A549 (cell line): ENCODE data around the gene MGAT5.

Experiments used
- GATA3 ChIP-seq: IDR thresholded peaks from 2 replicates; pipeline ENCODE4 v1.6.1; 2012; ENCODE audit warnings: borderline replicate concordance
- HDAC2 ChIP-seq: fragments of 200-600 bp; sonication (generic); IDR thresholded peaks from 2 replicates; pipeline ENCODE4 v1.6.1; 2016
- JUN ChIP-seq, 2 experiments: fragments of >200 bp; sonication (Bioruptor Twin); formaldehyde crosslinking; IDR thresholded peaks; 2 replicates in 1 of 2; 3 replicates in 1 of 2; pipeline ENCODE4 v1.6.1; 2016 to 2017
- KDM1A ChIP-seq: fragments of 200-600 bp; sonication (generic); IDR thresholded peaks from 2 replicates; pipeline ENCODE4 v1.6.1; 2016; ENCODE audit warnings: low read depth, mild to moderate bottlenecking
- NR3C1 ChIP-seq: fragments of >200 bp; sonication (Bioruptor Twin); formaldehyde crosslinking; IDR thresholded peaks from 3 replicates; pipeline ENCODE4 v1.6.1; 2017
- POLR2A ChIP-seq: IDR thresholded peaks from 2 replicates; pipeline ENCODE4 v1.6.1; 2012; ENCODE audit warnings: mild to moderate bottlenecking, low read length
- SMC3 ChIP-seq: fragments of >200 bp; sonication (Bioruptor Twin); formaldehyde crosslinking; IDR thresholded peaks from 3 replicates; pipeline ENCODE4 v1.6.1; 2018; ENCODE audit warnings: inconsistent platforms
- TP53 ChIP-seq: fragments of 250-450 bp; sonication (Bioruptor Pico); IDR thresholded peaks from 2 replicates; pipeline ENCODE4 v1.5.0; 2021; ENCODE audit warnings: mild to moderate bottlenecking, moderate library complexity
- TF ChIP-seq, protein P1 (sequence below): fragments of >200 bp; sonication (Bioruptor Twin); formaldehyde crosslinking; IDR thresholded peaks from 3 replicates; pipeline ENCODE4 v1.5.1; 2016

DNA sequence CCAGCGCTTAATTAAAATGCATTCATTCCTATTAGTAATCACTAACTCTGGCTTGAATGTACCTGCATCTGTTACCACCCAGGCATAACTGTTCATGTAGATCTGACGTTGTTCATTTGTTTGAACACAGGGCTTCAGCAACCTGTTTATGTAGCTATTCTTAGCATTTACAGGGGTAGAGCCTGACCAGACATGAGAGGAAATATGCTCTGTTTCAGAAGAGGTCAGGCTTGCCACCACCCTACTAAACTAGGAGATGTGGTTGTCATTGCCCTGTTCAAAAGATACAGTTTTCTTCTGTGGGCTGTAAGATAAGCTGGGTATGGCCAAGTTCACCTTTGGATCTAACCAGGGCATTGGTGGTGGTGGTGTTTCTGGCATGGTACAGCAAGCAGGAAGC, 8.8 kb downstream of the MGAT5 start:
- TF ChIP-seq, protein P1, sequence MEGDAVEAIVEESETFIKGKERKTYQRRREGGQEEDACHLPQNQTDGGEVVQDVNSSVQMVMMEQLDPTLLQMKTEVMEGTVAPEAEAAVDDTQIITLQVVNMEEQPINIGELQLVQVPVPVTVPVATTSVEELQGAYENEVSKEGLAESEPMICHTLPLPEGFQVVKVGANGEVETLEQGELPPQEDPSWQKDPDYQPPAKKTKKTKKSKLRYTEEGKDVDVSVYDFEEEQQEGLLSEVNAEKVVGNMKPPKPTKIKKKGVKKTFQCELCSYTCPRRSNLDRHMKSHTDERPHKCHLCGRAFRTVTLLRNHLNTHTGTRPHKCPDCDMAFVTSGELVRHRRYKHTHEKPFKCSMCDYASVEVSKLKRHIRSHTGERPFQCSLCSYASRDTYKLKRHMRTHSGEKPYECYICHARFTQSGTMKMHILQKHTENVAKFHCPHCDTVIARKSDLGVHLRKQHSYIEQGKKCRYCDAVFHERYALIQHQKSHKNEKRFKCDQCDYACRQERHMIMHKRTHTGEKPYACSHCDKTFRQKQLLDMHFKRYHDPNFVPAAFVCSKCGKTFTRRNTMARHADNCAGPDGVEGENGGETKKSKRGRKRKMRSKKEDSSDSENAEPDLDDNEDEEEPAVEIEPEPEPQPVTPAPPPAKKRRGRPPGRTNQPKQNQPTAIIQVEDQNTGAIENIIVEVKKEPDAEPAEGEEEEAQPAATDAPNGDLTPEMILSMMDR = no peak
- TF ChIP-seq KDM1A (no peak), HDAC2 (no peak), GATA3 (no peak), POLR2A (no peak), TP53 (no peak), JUN (IDR thresholded peaks at IDR 0.05) (no peak), SMC3 (no peak), NR3C1 (no peak)
